Astrocyte (in vitro differentiated cells and primary cell): Measurements from ENCODE around the gene KIF27. TPM values are rescaled to one million over a fixed set of nuclear protein-coding genes. Genes with fewer than 3 reads are reported as not detected.
A peak's percentile ranks its signal among the peaks of the same experiment; 100 is the strongest.

ENCODE experiments used
- DNase-seq: peaks from one replicate; pipeline ENCODE4 v3.0.0-alpha.2; 2010; ENCODE audit warnings: low read depth
- FAIRE-seq: peaks from 2 replicates; lab custom pipeline; 2011; peaks lifted over from hg19 to GRCh38; lab: Jason Lieb, UNC
- H2AFZ ChIP-seq: 2 replicates; pipeline ENCODE4 v1.6.0; 2012; ENCODE audit warnings: low read depth, low read length, inconsistent platforms
- H3K27ac ChIP-seq: 2 replicates; pipeline ENCODE4 v1.5.1; 2011; ENCODE audit warnings: low read depth, low read length, inconsistent platforms
- H3K27me3 ChIP-seq: 2 replicates; pipeline ENCODE4 v1.6.0; 2011; ENCODE audit warnings: low read length, inconsistent platforms; ENCODE audit not compliant: insufficient read depth
- H3K36me3 ChIP-seq: 2 replicates; pipeline ENCODE4 v1.5.1; 2011; ENCODE audit warnings: low read length, inconsistent platforms; ENCODE audit not compliant: insufficient read depth
- H3K4me1 ChIP-seq: 2 replicates; pipeline ENCODE4 v1.5.1; 2011; ENCODE audit warnings: low read length, inconsistent platforms; ENCODE audit not compliant: insufficient read depth
- H3K4me2 ChIP-seq: 2 replicates; pipeline ENCODE4 v1.6.0; 2012; ENCODE audit warnings: low read length, inconsistent platforms
- H3K4me3 ChIP-seq: 2 replicates; pipeline ENCODE4 v1.5.1; 2011; ENCODE audit warnings: low read depth, mild to moderate bottlenecking, low read length, inconsistent platforms; ENCODE audit not compliant: insufficient read depth
- H3K79me2 ChIP-seq: 2 replicates; pipeline ENCODE4 v1.6.0; 2012; ENCODE audit warnings: mild to moderate bottlenecking, low read length, inconsistent platforms; ENCODE audit not compliant: insufficient read depth
- H3K9ac ChIP-seq: 2 replicates; pipeline ENCODE4 v1.6.0; 2012; ENCODE audit warnings: mild to moderate bottlenecking, low read length, inconsistent platforms
- H3K9me3 ChIP-seq: 2 replicates; pipeline ENCODE4 v1.5.1; 2012; ENCODE audit warnings: low read depth, mild to moderate bottlenecking, low read length, inconsistent platforms; ENCODE audit not compliant: insufficient read depth
- H4K20me1 ChIP-seq: 2 replicates; pipeline ENCODE4 v1.6.0; 2012; ENCODE audit warnings: low read length, inconsistent platforms; ENCODE audit not compliant: insufficient read depth
- H3K27ac Mint-ChIP-seq: one replicate; pipeline ENCODE4 v1.8.0; 2021; ENCODE audit warnings: mild to moderate bottlenecking, mixed read lengths; ENCODE audit not compliant: unreplicated experiment
- H3K27me3 Mint-ChIP-seq: one replicate; pipeline ENCODE4 v1.8.0; 2021; ENCODE audit warnings: low read depth, mixed read lengths; ENCODE audit not compliant: unreplicated experiment
- H3K36me3 Mint-ChIP-seq: one replicate; pipeline ENCODE4 v1.8.0; 2021; ENCODE audit warnings: low read depth, mixed read lengths; ENCODE audit not compliant: unreplicated experiment
- H3K4me1 Mint-ChIP-seq: one replicate; pipeline ENCODE4 v1.8.0; 2021; ENCODE audit warnings: low read depth, mixed read lengths; ENCODE audit not compliant: unreplicated experiment
- H3K4me3 Mint-ChIP-seq: one replicate; pipeline ENCODE4 v1.8.0; 2021; ENCODE audit warnings: mild to moderate bottlenecking, moderate library complexity, mixed read lengths; ENCODE audit not compliant: unreplicated experiment
- H3K9me3 Mint-ChIP-seq: one replicate; pipeline ENCODE4 v1.8.0; 2021; ENCODE audit warnings: mild to moderate bottlenecking, mixed read lengths; ENCODE audit not compliant: unreplicated experiment
- CTCF ChIP-seq: IDR thresholded peaks from 2 replicates; pipeline ENCODE4 v1.5.1; 2011; ENCODE audit warnings: low read depth, mild to moderate bottlenecking, inconsistent platforms, low read length, moderate library complexity; ENCODE audit not compliant: insufficient read depth
- EZH2 ChIP-seq: IDR thresholded peaks from 2 replicates; pipeline ENCODE4 v1.6.1; 2012; ENCODE audit warnings: mild to moderate bottlenecking, low read length, inconsistent platforms; ENCODE audit not compliant: insufficient read depth
- microRNA-seq: library from miRNA; unstranded; fragments of <30 nt; microRNA quantifications from one replicate; pipeline ENCODE4 v1.2.0, GENCODE V29; 2020
- total RNA-seq: library from RNA; stranded (reverse); gene quantifications from 2 replicates; pipeline ENCODE4 v1.2.1, GENCODE V29; 2021

KIF27 gene
- total RNA-seq, 1 donor from 2014 or later = 2.2 TPM

- Histone ChIP-seq H3K36me3 (no peaks in the 10 kb centered on the region), H3K27ac (no peak overlapping the region), H3K27me3 (no peaks in the 10 kb centered on the region), H3K4me3 (no peak overlapping the region), H3K9me3 (no peaks in the 10 kb centered on the region), H3K4me2 (no peak overlapping the region), H3K4me1 (no peaks in the 10 kb centered on the region), H3K79me2 (no peaks in the 10 kb centered on the region), H4K20me1 (no peaks in the 10 kb centered on the region), H3K9ac (no peak overlapping the region), H2AFZ (no peak overlapping the region)
- H3K4me1 Mint-ChIP-seq = no peaks in the 10 kb centered on the region
- H3K9me3 Mint-ChIP-seq = no peaks in the 10 kb centered on the region
- no peak overlapping the region for H3K4me3 Mint-ChIP-seq
- H3K27ac Mint-ChIP-seq = no peak overlapping the region
- DNase-seq (no peak), FAIRE-seq (no peak)
- TF ChIP-seq EZH2 (no peak), CTCF (no peak)
- no peaks in the 10 kb centered on the region for H3K27me3 Mint-ChIP-seq
- H3K36me3 Mint-ChIP-seq = no peaks in the 10 kb centered on the region
These were observed 127.2 kb downstream of the KIF27 start for GRCh38 chr9:83794051-83794450.

- Histone ChIP-seq H3K4me1 (no peaks in the 10 kb centered on the region), H3K4me2 (no peak overlapping the region), H3K27ac (no peak overlapping the region), H3K79me2 (no peaks in the 10 kb centered on the region), H3K9me3 (no peaks in the 10 kb centered on the region), H3K27me3 (no peaks in the 10 kb centered on the region), H3K9ac (no peak overlapping the region), H3K4me3 (no peak overlapping the region), H4K20me1 (no peaks in the 10 kb centered on the region), H3K36me3 (no peaks in the 10 kb centered on the region), H2AFZ (no peak overlapping the region)
- no peak overlapping the region for H3K4me3 Mint-ChIP-seq
- DNase-seq (no peak), FAIRE-seq (no peak)
- no peaks in the 10 kb centered on the region for H3K9me3 Mint-ChIP-seq
- H3K36me3 Mint-ChIP-seq = no peaks in the 10 kb centered on the region
- H3K27ac Mint-ChIP-seq = no peak overlapping the region
- no peaks in the 10 kb centered on the region for H3K4me1 Mint-ChIP-seq
- no peaks in the 10 kb centered on the region for H3K27me3 Mint-ChIP-seq
- no peak for TF ChIP-seq CTCF
- TF ChIP-seq EZH2 = no peak
These were observed 128.5 kb downstream of the KIF27 start for GRCh38 chr9:83792746-83793145.

Small RNA genes within 50 kb of the gene (microRNA-seq; reads per million reads assigned to microRNA genes)
- 76.4 reads per million, percentile 64 among the genes with 10 or more reads in this experiment for gene MIR7-1

Other genes starting within 250 kb of the KIF27 start
- 99.3 and 102 TPM in 2 replicates for gene UBQLN1, start 213.5 kb downstream of the KIF27 start, total RNA-seq
- 1.2 and 1.7 TPM in 2 replicates for gene GKAP1, start 103.7 kb downstream of the KIF27 start, total RNA-seq
- 488 and 511 TPM in 2 replicates for gene HNRNPK, start 58.8 kb upstream of the KIF27 start, total RNA-seq
- gene RMI1, start 59.4 kb upstream of the KIF27 start, total RNA-seq = 6.3 and 6.5 TPM in 2 replicates